Uterus (tissue), 4 donors: ENCODE measurements around the gene INPP5J. TPM values are rescaled to one million over a fixed set of nuclear protein-coding genes. Genes with fewer than 3 reads are reported as not detected.

ENCODE experiments used
- DNase-seq, 2 donors: peaks; one replicate each; pipeline ENCODE4 v3.0.0-alpha.2; 2019 to 2020
- H3K27ac ChIP-seq, 2 donors: fragments of 200-600 bp; sonication (generic); 1 replicate in 1 of 2; 2 replicates in 1 of 2; pipeline ENCODE4 v1.5.1; 2016 to 2018
- H3K27me3 ChIP-seq, 2 donors: fragments of 200-600 bp; sonication (generic); one replicate each; pipeline ENCODE4 v1.5.1; 2018 to 2019; ENCODE audit warnings: control low read depth in 1 of 2
- H3K36me3 ChIP-seq, 2 donors: fragments of 200-600 bp; sonication (generic); one replicate each; pipeline ENCODE4 v1.5.1; 2019; ENCODE audit warnings: control low read depth in 1 of 2
- H3K4me1 ChIP-seq, 2 donors: fragments of 200-600 bp; sonication (generic); one replicate each; pipeline ENCODE4 v1.5.1; 2018 to 2019; ENCODE audit warnings: control low read depth in 1 of 2
- H3K4me3 ChIP-seq, 2 donors: fragments of 200-600 bp; sonication (generic); 1 replicate in 1 of 2; 2 replicates in 1 of 2; pipeline ENCODE4 v1.5.1; 2018 to 2019; ENCODE audit warnings: mild to moderate bottlenecking in 1 of 2
- H3K9me3 ChIP-seq, 2 donors: fragments of 200-600 bp; sonication (generic); one replicate each; pipeline ENCODE4 v1.5.1; 2019; ENCODE audit warnings: control low read depth in 1 of 2
- POLR2A ChIP-seq, 2 donors: fragments of 450-650 bp; IDR thresholded peaks; one replicate each; pipeline ENCODE4 v1.6.1; 2016; ENCODE audit warnings: antibody characterized with exemption in 2 of 2, mild to moderate bottlenecking in 1 of 2, moderate library complexity in 1 of 2
- intact Hi-C: fragments of 100-400 bp; cut with DNase I; formaldehyde crosslinking; loops from one replicate; pipeline ENCODE4 v1.15.1; 2023; ENCODE audit warnings: low total_unique reads
- total RNA-seq, 4 donors: library from RNA; depleted of rRNA in 3 of 4; stranded (reverse); fragments of >200 nt in 3 of 4; gene quantifications; one replicate each; pipeline versions ENCODE4 v1.1.0 to v1.2.4, GENCODE V29; 2014 to 2023
- TF ChIP-seq, protein P1 (sequence below), 4 experiments: fragments of 200-600 bp in 2 of 4; fragments of 450-650 bp in 2 of 4; sonication (generic) in 2 of 4; IDR thresholded peaks; one replicate each; pipeline ENCODE4 v1.5.1; 2016 to 2019; ENCODE audit warnings: antibody characterized with exemption in 4 of 4, mild to moderate bottlenecking in 2 of 4, moderate library complexity in 1 of 4
- donor health status: DM: yes; HTN: yes; CAD: no.

INPP5J gene
- total RNA-seq, 4 donors from 2014 or later, result 0.59 to 7.9 (median 3.0) TPM

DNA sequence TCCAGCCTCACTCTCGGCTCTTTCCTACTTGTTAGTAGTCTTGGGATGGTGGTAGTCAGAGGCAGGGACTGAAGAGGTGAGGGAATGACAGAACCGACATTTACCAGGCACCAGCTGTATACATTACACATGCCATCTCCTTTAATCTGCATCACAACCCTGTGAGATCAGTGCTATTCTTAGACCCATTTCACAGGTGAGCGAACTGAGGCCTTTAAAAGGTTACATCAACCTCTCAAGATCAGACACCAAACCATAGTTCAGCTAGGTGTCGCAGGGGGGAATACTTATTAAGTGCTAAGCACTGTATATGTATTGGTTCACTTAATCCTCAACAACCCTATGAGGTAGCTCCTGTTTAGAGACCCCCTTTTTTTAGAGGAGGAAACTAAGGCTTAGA, 11.9 kb downstream of the INPP5J start:
- no peaks in the 10 kb centered on the region for H3K4me1 ChIP-seq
- DNase-seq, result no peak
- no peaks in the 10 kb centered on the region for H3K27me3 ChIP-seq
- no peak overlapping the region for H3K27ac ChIP-seq
- no peaks in the 10 kb centered on the region for H3K36me3 ChIP-seq
- H3K9me3 ChIP-seq, result no peaks in the 10 kb centered on the region
- intact Hi-C loops, result no loop called here
- TF ChIP-seq, protein P1, sequence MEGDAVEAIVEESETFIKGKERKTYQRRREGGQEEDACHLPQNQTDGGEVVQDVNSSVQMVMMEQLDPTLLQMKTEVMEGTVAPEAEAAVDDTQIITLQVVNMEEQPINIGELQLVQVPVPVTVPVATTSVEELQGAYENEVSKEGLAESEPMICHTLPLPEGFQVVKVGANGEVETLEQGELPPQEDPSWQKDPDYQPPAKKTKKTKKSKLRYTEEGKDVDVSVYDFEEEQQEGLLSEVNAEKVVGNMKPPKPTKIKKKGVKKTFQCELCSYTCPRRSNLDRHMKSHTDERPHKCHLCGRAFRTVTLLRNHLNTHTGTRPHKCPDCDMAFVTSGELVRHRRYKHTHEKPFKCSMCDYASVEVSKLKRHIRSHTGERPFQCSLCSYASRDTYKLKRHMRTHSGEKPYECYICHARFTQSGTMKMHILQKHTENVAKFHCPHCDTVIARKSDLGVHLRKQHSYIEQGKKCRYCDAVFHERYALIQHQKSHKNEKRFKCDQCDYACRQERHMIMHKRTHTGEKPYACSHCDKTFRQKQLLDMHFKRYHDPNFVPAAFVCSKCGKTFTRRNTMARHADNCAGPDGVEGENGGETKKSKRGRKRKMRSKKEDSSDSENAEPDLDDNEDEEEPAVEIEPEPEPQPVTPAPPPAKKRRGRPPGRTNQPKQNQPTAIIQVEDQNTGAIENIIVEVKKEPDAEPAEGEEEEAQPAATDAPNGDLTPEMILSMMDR (IDR thresholded peaks at IDR 0.05), result no peak
- TF ChIP-seq POLR2A (IDR thresholded peaks at IDR 0.05), result no peak
- H3K4me3 ChIP-seq, result no peak overlapping the region

DNA sequence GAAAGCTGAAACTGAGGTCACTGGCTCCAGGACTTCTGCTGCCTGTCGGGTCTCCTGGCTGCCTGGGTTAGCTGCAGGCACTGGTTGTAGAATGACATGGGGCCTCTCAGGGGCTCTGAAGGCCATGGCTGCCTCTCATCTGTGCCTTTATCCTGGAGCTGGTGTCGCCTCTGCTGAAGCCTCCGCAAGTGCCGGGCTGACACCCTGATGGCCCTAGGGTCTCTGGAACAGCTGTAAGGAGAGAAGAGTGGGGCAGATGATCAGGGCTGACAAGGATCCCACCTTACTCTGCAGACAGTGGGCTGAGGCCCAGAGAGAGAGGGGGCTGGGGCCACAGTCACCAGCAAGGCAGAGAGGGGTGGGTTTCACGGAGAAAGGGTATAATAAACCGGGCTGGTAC, 12.9 kb downstream of the INPP5J start:
- TF ChIP-seq POLR2A (IDR thresholded peaks at IDR 0.05), result no peak
- TF ChIP-seq, protein P1 (IDR thresholded peaks at IDR 0.05), result no peak
- DNase-seq, result no peak

DNA sequence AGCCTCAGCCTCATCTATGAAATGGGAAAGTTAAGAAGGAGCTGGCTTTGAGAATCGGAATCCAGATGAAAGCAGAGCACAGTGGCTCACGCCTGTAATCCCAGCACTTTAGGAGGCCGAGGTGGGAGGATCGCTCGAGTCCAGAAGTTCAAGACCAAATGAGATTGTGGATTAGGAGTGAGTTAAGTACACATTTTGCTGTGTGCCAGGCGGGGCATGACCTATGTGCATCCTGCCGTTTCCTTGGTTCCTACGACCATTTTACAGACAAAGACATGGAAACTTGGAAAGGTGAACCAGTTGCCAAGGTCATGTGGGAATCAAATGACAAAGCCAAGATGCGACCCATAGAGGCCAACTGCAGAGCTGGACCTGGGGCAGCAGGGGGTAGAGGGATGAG, 13.4 kb downstream of the INPP5J start:
- Histone ChIP-seq H3K27me3 (no peaks in the 10 kb centered on the region), H3K9me3 (no peaks in the 10 kb centered on the region), H3K27ac (no peak overlapping the region), H3K4me1 (no peaks in the 10 kb centered on the region), H3K4me3 (no peak overlapping the region), H3K36me3 (no peaks in the 10 kb centered on the region)
- TF ChIP-seq, protein P1 (IDR thresholded peaks at IDR 0.05), result no peak
- TF ChIP-seq POLR2A (IDR thresholded peaks at IDR 0.05), result no peak
- DNase-seq, result no peak
- intact Hi-C loops, result no loop called here

More for the DNA sequence above, 12.9 kb downstream of the INPP5J start:
- Histone ChIP-seq H3K9me3 (no peaks in the 10 kb centered on the region), H3K36me3 (no peaks in the 10 kb centered on the region), H3K27ac (no peak overlapping the region), H3K27me3 (no peaks in the 10 kb centered on the region), H3K4me1 (no peaks in the 10 kb centered on the region), H3K4me3 (no peak overlapping the region)
- intact Hi-C loops, result no loop called here

DNA sequence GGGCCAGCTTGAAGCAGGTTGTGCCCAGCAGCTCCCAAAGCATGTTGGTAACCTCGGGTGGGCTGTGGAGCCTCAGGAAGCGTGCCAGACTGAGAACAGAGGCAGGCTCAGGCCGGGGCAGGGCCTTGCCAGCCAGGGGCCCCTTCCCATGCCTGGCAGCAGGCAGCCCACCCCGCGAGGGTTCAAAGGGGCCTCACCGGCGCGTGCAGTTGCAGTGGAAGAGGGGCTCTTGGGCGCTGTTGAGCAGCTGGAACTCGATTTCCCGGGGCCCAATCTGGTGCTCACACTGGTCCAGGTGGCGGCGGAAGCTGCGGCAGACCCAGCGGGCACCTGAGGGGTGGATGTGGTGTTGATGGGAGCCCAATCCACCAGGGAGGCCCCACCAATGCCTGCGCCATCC, 13.9 kb downstream of the INPP5J start:
- no peaks in the 10 kb centered on the region for H3K27me3 ChIP-seq
- no peak overlapping the region for H3K4me3 ChIP-seq
- TF ChIP-seq, protein P1 (IDR thresholded peaks at IDR 0.05), result no peak
- no peak for TF ChIP-seq POLR2A (IDR thresholded peaks at IDR 0.05)
- no peaks in the 10 kb centered on the region for H3K4me1 ChIP-seq
- intact Hi-C loops, result no loop called here
- H3K9me3 ChIP-seq, result no peaks in the 10 kb centered on the region
- H3K36me3 ChIP-seq, result no peaks in the 10 kb centered on the region
- no peak overlapping the region for H3K27ac ChIP-seq
- DNase-seq, result no peak

DNA sequence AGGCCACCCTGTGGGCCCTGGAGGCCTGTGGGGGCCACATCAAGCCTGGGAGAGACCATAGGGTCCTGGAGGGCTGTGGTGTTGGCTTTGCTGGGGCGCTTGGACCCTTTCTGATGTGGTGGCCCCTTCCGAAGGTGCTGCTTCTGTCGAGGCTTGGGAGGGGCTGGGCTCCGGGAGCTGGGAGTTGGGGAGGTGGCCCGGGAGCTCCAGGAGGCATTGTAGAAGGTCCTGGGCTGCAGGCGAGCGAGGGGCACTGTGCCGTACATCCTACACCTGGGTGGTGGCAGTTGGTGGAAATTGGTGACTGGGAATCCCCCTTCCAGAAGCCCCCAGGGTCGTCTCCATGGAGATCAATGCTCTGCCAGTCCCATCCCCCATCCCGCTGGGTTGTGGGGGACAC, 15.0 kb downstream of the INPP5J start:
- H3K9me3 ChIP-seq, result no peaks in the 10 kb centered on the region
- TF ChIP-seq POLR2A (IDR thresholded peaks at IDR 0.05), result no peak
- TF ChIP-seq, protein P1 (IDR thresholded peaks at IDR 0.05), result no peak
- DNase-seq, result no peak

More for the DNA sequence above, 15.0 kb downstream of the INPP5J start:
- Histone ChIP-seq H3K27ac (no peak overlapping the region), H3K4me1 (no peaks in the 10 kb centered on the region), H3K36me3 (no peaks in the 10 kb centered on the region), H3K4me3 (no peak overlapping the region), H3K27me3 (no peaks in the 10 kb centered on the region)
- intact Hi-C loops, result no loop called here
